Erythroblast (primary cell): ENCODE measurements around the gene IDUA.

Experiments used
- DNase-seq, 2 experiments: peaks; one replicate each; lab custom pipeline; 2025; lab: John Stamatoyannopoulos, UW
- GATA1 ChIP-seq: IDR thresholded peaks from 2 replicates; pipeline ENCODE4 v1.6.1; 2011; ENCODE audit warnings: low read depth, mild to moderate bottlenecking, control low read depth, low read length, moderate library complexity
- POLR2A ChIP-seq: IDR thresholded peaks from 2 replicates; pipeline ENCODE4 v1.6.1; 2011; ENCODE audit warnings: mild to moderate bottlenecking, low read length

The IDUA gene

DNA sequence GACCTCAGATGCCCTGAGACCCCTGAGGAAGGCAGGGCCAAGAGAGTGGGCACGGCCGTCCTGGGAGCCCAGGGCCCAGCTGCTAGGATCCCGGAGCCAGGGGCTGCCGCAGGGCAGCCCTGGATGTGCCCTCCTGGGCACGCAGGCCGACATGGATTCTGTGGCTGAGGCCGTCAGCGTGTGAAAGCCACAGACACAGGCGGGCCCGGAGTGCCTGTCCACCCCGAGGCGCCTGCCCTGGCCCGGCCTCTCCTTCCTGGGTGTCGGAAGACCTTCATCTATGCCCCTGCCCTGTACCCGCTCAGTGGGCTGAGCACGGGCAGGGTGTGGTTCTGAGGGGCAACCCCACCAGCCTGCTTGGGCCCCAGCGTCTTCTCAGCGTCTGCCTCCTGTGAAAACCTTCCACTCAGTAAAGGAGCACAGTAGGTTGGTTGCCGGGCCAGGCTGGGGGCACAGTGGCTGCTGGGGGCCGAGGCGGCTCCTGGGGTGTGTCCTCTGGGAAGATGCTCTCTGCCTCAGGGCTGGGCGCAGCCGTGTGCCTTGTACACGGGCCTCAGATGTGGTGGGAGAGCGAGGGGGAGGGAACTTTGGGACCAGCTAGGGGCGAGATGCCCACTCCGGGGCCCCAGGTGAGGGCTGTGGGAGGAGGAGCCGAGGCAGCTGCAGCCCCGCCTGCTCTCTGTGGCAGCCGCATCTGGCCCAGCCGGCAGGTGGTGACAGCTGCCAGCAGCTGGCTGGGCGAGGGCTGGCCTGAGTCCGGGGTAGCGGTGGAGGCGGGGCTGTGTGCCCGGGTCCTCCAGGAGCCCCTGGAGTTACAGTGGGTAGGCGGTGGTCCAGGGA, 45.3 kb downstream of the IDUA start:
- no peak for DNase-seq

DNA sequence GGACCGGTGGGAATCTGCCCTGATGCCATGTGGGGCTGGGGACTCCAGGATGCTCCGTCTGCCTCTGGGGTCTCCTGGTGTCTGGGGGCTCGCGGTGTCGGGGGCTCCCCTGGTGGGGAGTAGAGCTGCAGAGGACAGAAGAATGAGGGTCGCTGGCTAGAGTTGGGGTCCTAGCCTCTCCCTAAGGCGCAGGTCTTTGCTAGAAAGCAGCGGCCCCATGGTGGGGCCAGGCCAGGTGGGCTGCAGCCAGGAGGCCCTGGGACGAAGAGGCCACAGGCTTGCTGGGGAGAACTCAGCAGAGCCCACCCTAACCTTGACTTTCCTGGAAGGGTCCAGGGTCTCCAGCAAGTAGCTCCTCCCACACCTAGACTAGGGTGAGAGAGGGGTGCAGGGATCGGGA, 46.0 kb downstream of the IDUA start:
- TF ChIP-seq GATA1 (no peak), POLR2A (no peak)
- no peak for DNase-seq

More for the DNA sequence above, 45.3 kb downstream of the IDUA start:
- TF ChIP-seq POLR2A (no peak), GATA1 (no peak)

- no peak for TF ChIP-seq POLR2A
- no peak for TF ChIP-seq GATA1
- no peak for DNase-seq
Observed at GRCh38 chr4:1033840-1034551, 47.2 kb downstream of the IDUA start.

- no peak for DNase-seq
- TF ChIP-seq GATA1 (no peak), POLR2A (no peak)
Observed at GRCh38 chr4:1035510-1035909, 48.7 kb downstream of the IDUA start.

- DNase-seq = no peak
- TF ChIP-seq GATA1 (no peak), POLR2A (no peak)
Observed at GRCh38 chr4:1036095-1036494, 49.3 kb downstream of the IDUA start.

DNA sequence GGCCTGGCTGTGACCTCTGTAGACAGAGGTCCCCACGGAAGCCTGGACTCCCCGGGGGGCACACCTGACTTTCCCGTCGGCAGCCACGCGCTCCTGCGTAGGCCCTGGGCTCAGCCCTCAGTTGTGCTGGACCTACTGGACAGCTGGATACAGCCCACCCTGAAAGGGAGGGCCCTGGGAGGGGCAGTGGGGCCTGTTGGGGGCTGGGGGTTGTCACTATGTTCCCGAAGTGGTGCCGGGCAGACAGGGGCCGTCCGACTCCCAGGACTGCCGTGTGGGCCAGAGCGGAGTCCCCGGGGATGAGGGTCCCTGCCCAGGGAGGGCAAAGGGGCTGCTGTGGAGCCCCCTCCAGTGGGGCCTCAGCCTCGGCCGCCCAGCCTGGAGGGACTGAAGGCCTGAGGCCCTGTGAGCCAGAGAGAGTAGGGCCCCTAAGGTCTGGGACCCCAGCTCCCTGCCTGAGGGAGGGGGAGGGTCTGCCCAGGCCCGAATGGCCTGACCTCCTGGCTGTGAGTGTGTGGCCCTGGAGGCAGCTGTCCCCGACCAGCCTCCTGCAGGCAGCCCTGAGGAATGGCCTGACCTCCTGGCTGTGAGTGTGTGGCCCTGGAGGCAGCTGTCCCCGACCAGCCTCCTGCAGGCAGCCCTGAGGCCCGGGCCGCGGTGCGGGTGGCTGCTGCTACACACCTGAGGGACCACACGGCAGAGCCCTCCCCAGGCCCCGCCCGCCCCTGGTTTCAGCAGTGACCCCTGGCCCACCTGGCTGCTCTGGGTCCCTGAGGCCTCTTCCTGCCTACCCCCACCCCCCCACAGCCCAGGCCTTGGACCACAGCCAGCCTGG, 50.3 kb downstream of the IDUA start:
- TF ChIP-seq GATA1 = no peak
- no peak for TF ChIP-seq POLR2A
- DNase-seq = no peak

- TF ChIP-seq GATA1 (no peak), POLR2A (no peak)
- no peak for DNase-seq
Observed at GRCh38 chr4:1038948-1039492, 52.2 kb downstream of the IDUA start.

DNA sequence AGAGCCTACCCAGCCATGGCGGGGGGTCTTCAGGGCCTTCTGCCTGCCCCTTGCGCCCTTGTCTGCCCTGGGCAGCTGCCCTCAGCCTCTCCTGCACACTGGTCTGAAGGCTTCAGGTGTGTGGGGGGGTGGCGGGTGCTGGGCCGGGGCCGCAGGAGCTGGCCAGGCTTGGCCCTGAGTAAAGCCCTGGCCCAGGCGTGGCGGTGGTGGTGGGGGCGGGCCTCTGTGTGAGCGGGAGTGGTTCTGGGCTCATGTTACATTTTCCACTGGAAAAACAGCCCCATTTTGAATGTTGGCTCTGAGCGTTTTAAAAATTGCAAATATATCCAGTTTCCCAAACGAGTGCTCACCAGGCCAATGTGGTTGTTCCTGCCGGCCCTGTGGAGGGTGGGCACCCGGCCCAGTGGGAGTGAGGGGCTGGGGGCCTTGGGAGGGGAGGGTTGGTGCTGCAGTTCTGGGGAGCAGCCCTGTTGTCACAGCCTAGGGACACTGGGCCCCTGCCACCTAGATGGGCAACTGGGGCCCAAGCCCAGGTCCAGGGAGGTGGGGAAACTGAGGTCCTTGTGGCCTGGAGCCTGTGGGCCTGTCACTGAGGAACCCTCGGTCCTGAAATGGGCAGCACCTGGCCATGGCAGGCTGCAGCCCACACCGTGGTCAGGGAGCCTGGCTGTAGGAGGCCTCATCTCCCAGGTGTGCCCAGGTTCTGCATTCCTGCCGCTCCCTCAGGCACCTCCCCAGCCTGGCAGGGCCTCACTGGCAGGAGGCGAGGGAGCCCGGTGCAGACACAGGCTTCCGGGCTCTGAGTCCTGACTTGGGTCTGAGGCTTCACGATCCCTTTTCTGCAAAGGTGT, 52.9 kb downstream of the IDUA start:
- no peak for DNase-seq
- TF ChIP-seq POLR2A = no peak
- no peak for TF ChIP-seq GATA1

- no peak for DNase-seq
- TF ChIP-seq GATA1 = no peak
- TF ChIP-seq POLR2A = no peak
Observed at GRCh38 chr4:1040344-1041146, 53.7 kb downstream of the IDUA start.

DNA sequence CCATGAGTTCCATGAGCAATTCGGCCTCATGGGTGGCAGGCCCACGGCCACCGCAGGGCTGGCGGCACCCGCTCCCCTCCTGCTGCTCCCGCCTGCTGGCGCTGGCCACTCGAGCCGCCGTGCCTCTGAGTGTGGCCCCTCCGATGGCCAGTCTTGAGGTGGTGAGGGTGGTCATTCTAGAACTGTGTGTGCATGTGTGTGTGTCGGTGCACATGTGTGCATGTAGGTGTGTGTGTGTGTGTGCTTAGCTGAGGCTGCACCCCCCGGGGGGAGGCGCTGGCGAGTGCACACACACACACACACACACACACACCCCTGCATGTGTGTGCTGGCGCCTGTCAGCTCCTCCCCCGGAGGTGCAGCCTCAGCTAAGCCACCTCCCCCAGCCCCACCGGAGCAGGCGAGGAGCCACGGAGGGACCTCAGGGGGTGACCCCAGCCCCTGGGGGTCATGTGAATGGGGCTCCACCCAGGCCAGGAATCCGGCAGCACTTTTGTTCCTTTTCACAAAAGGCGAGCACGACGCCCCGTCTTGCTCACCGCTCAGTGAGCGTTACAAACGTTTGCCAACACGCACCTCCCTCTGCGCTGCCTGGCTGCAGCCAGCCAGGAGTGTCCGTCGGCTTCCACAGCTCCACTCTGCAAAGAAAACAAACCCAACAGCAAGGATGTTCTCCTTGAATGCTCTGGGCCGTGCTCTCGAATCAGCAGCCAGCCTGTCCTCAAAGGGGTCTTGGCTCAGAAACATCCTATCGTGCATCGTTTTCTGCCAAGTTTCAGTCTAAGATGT, 54.5 kb downstream of the IDUA start:
- TF ChIP-seq GATA1 = no peak
- no peak for TF ChIP-seq POLR2A
- DNase-seq = no peak

- DNase-seq = no peak
- no peak for TF ChIP-seq GATA1
- TF ChIP-seq POLR2A = no peak
Observed at GRCh38 chr4:1041936-1042330, 55.1 kb downstream of the IDUA start.
